ENCODE data around the gene BMP7.
"Not testable (repeated sequence)": the region's sequence is repeated elsewhere in the genome, so short reads cannot be mapped to it uniquely, and the experiment has no call there.

The BMP7 gene

DNA sequence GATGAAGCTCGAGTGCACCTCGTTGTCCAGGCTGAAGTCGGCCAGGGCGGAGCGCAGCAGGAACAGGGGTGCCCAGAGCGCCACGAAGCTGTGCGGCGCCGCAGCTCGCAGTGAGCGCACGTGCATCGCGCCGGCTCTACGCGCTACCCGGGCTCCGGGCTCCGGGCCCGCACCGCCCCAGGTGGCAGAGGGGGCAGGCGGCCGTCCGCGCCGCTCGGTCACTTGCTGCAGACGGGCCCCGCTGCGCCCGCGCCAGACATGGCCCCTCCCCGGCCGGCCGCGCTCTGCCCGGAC, 497 bp downstream of the BMP7 start:
- DNase-seq (ENCODE audit: insufficient read length, low spot score), result no peak

DNA sequence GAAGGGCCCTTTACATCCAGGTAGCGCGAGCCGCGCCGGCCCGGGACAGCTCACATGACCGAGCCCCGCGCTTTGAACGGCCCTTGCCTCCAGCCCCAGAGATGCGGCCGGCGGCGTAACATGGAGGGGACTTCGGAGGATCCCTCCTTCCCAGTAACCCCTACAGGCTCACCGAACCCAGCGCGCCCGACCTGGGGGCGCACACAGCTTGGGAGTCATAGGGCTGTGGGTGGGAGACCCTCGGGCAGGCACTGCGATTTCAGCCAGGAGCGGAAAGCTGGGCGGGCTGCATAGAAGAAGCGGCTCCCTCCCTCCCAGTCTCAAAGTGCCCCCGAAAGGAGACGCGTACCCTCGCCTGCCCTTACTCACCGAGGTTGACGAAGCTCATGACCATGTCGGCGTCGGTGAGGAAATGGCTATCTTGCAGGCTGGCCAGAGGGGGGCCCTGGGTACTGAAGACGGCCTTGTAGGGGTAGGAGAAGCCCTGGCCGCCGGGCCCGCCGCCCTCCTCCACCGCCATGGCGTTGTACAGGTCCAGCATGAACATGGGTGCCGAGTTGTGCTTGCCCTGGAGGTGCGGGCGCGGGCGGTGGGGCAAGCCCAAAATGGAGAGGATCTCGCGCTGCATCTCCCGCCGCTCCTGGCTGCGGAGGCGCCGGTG, 975 bp downstream of the BMP7 start:
- TF ChIP-seq, protein P1, sequence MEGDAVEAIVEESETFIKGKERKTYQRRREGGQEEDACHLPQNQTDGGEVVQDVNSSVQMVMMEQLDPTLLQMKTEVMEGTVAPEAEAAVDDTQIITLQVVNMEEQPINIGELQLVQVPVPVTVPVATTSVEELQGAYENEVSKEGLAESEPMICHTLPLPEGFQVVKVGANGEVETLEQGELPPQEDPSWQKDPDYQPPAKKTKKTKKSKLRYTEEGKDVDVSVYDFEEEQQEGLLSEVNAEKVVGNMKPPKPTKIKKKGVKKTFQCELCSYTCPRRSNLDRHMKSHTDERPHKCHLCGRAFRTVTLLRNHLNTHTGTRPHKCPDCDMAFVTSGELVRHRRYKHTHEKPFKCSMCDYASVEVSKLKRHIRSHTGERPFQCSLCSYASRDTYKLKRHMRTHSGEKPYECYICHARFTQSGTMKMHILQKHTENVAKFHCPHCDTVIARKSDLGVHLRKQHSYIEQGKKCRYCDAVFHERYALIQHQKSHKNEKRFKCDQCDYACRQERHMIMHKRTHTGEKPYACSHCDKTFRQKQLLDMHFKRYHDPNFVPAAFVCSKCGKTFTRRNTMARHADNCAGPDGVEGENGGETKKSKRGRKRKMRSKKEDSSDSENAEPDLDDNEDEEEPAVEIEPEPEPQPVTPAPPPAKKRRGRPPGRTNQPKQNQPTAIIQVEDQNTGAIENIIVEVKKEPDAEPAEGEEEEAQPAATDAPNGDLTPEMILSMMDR (IDR thresholded peaks at IDR 0.05; ENCODE audit: insufficient read depth, missing control alignments), result no peak
- FAIRE-seq (no peak), DNase-seq (ENCODE audit: insufficient read length, low spot score) (no peak)

More for the DNA sequence above, 497 bp downstream of the BMP7 start:
- TF ChIP-seq, protein P1 (IDR thresholded peaks at IDR 0.05; ENCODE audit: insufficient read depth, missing control alignments), result no peak
- no peak for FAIRE-seq

DNA sequence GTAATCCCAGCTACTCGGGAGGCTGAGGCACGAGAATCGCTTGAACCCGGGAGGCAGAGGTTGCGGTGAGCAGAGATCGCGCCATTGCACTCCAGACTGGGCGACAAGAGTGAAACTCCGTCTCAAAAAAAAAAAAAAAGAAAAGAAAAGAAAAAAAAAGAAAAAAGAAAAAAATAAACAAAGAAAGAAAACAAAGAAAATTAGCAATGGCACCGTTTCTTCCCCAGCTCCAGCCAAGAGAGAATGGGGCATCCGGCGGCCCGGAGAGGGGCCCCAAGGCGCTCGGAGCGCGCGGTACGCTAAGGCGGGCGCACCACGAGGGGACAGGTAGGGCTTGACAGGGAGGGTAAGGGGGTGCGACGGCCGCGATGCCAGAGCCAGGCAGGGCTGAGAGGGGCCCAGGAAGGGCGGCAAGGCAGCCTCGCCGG, 1.5 kb downstream of the BMP7 start:
- not testable (repeated sequence) for DNase-seq (ENCODE audit: insufficient read length, low spot score); FAIRE-seq

DNA sequence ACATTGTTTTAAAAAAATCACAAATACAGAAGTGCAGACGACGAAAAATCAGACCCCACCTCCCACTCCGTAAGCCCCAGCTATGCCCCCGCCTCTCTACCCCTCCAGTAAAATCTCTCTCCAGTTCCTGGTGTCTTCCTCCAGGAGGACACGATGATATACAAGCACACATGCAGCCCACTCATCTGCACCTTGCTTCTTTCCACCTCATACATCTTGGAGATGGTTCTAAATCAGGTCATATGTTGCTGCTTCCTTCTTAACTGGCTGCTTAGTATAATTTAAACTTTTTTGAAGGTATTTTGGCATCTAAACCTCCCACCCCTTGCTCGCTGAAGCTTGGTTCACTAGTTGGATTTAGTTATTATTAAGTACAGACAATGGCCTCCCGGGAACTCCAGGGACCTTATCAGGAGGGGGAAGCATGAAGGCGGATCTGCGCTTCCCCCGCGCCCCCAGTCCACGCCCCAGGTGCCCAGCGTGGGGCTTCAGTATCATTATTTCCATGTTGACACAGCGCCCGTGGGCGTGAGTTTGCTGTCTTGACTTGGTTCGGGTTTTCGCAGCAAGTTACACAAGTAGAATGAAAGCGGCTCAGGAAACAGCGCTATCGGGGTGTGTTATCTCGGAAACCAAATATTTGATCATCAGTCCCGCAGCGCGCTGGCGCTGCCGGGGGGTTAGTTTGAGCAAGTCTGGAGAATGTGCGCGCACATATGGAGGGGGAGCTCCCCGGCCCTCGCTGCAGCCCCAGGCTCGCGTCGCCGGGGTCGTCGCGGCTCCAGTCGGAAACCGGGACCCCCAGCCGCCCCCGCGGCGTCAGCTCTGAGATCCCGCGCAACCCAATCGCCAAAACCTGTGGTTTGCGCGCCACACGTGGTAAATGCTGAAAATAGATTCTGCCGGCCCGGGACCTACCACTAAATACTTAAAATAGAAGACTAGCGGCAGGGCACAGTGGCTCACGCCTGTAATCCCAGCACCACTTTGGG, 2.3 kb downstream of the BMP7 start:
- DNase-seq (ENCODE audit: insufficient read length, low spot score), result no peak
- FAIRE-seq, result no peak
- TF ChIP-seq, protein P1 (IDR thresholded peaks at IDR 0.05; ENCODE audit: insufficient read depth, missing control alignments), result no peak

DNA sequence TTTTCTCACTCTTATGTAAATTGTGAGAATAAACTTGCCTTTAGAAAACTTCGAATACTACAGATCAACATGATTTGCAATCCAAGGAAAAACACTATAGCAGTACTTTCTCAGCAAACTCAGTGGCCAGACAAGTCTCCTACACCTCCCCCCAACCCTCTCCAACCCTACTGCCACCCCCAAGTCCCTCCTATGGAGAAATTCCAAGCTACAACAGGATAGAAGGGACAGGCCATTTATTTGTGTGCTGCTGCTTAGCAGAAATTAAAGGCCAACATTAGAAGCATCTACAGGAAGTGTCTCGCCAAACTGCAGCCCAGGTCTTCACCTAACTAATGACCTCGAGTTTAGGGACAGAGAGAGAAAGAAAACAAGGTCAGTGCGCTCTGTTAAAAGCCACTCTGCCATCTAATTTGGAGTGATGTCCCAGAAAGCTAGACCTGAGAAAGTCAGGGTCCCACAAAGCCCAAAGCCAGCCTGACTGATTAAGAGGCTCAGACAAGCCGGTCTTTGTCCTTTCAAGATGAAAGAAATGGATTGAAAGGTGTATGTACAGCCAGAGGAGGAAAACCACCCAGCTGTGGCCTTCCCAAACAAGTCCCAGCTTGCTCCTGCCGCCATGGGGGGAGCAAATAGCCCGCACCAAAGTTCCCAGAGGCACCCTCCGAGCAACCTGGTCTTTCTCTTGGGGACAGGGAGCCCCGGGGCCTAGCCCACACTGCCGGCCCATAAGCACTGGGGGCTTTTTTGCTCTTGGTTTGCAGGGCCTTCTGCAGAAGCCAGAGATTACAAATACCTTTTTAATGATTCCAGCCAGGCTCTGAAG, 3.4 kb downstream of the BMP7 start:
- no peak for FAIRE-seq
- TF ChIP-seq, protein P1 (IDR thresholded peaks at IDR 0.05; ENCODE audit: insufficient read depth, missing control alignments), result no peak
- DNase-seq (ENCODE audit: insufficient read length, low spot score), result no peak

DNA sequence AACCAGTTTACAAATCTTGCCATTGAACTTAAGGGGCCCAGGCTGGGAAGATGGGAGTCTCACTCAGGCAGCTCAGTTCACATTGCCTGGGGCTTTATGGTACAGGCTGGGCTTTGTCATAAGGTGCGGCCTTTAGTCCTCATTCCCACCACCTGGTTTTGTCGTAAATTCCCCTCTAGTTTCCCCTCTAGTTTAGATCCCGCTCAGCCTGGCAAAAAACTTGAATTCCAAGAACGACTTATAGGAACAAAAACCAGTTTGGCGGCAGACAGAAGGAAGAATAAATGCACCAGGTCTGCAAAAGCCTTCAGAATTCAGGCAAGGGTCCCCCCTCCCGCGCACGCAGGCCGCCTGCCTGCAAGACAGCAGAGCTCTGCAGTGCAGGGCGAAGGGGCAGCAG, 4.1 kb downstream of the BMP7 start:
- TF ChIP-seq, protein P1 (IDR thresholded peaks at IDR 0.05; ENCODE audit: insufficient read depth, missing control alignments), result no peak
- FAIRE-seq (no peak), DNase-seq (ENCODE audit: insufficient read length, low spot score) (no peak)

All from D721Med (cell line).